HepG2 (cell line): ENCODE results near the gene EFHD2. TPM values are rescaled to one million over a fixed set of nuclear protein-coding genes. Genes with fewer than 3 reads are reported as not detected.

Experiments used
- ATAC-seq: fragments of 200-7000 bp; cut with Tn5 transposase; 3 replicates; pipeline ENCODE4 v1.9.1; 2020; ENCODE audit warnings: mild to moderate bottlenecking, moderate library complexity
- BruUV-seq: library from RNA; stranded (reverse); fragments of 400-500 nt; replicated peaks from 2 replicates; lab custom pipeline; 2021; lab: Mats Ljungman, UMichigan
- CTCF ChIA-PET: fragments of 300-600 bp; formaldehyde crosslinking; extraction: SDS; loops from one replicate; lab custom pipeline; 2021; ENCODE audit warnings: low total read pairs, inconsistent platforms, low intra/inter-chr PET ratio; lab: Yijun Ruan, JAX
- POLR2A ChIA-PET: fragments of 350-600 bp; sonication (Branson Sonifier 250); formaldehyde crosslinking; loops from one replicate; lab custom pipeline; 2020; ENCODE audit warnings: antibody characterized with exemption, inconsistent platforms; lab: Yijun Ruan, JAX
- DNase-seq: peaks from one replicate; pipeline ENCODE4 v3.0.0-alpha.2; 2015; ENCODE audit warnings: low spot score
- FAIRE-seq: peaks from 3 replicates; lab custom pipeline; 2011; peaks lifted over from hg19 to GRCh38; lab: Jason Lieb, UNC
- H2AFZ ChIP-seq: one replicate; pipeline ENCODE4 v1.6.1; 2011; ENCODE audit warnings: low read length, inconsistent platforms
- H3K27ac ChIP-seq: fragments of 300-600 bp; 3 replicates; pipeline ENCODE4 v1.8.0; 2011; ENCODE audit warnings: mixed run types, mild to moderate bottlenecking, mixed read lengths, low read length, inconsistent platforms; ENCODE audit not compliant: insufficient read depth; ENCODE audit errors: extremely low read length
- H3K27me3 ChIP-seq, 2 experiments: fragments of 200-600 bp in 1 of 2; 2 replicates in 1 of 2; 3 replicates in 1 of 2; pipeline versions ENCODE4 v1.6.0 to v1.8.0; 2011; ENCODE audit warnings: low read length in 2 of 2, mild to moderate bottlenecking in 2 of 2, moderate library complexity in 2 of 2, inconsistent platforms in 1 of 2; ENCODE audit not compliant: insufficient read depth in 2 of 2, control insufficient read depth in 1 of 2
- H3K36me3 ChIP-seq, 2 experiments: fragments of 200-600 bp in 1 of 2; replicated peaks in 1 of 2; 2 replicates in 1 of 2; 3 replicates in 1 of 2; pipeline versions ENCODE4 v1.5.1 to v1.8.0; 2011; ENCODE audit warnings: low read length in 2 of 2, inconsistent platforms in 1 of 2; ENCODE audit not compliant: insufficient read depth in 2 of 2, control insufficient read depth in 1 of 2
- H3K4me1 ChIP-seq: 2 replicates; pipeline ENCODE4 v1.5.1; 2012; ENCODE audit warnings: low read length, inconsistent platforms; ENCODE audit not compliant: insufficient read depth
- H3K4me2 ChIP-seq: 2 replicates; pipeline ENCODE4 v1.6.0; 2011; ENCODE audit warnings: low read depth, low read length, inconsistent platforms
- H3K4me3 ChIP-seq, 3 experiments: fragments of 200-600 bp in 1 of 3; sonication (generic), shearing (Covaris generic) in 1 of 3; replicated peaks in 1 of 3; 2 replicates each; pipeline ENCODE4 v1.5.1; 2011 to 2016; ENCODE audit warnings: low read length in 3 of 3, inconsistent platforms in 2 of 3, low read depth in 2 of 3, mild to moderate bottlenecking in 2 of 3, control low read depth in 1 of 3, mixed read lengths in 1 of 3; ENCODE audit not compliant: insufficient read depth in 1 of 3
- H3K79me2 ChIP-seq: one replicate; pipeline ENCODE4 v1.6.1; 2011; ENCODE audit warnings: low read length, inconsistent platforms; ENCODE audit not compliant: insufficient read depth
- H3K9ac ChIP-seq: 2 replicates; pipeline ENCODE4 v1.6.0; 2011; ENCODE audit warnings: mild to moderate bottlenecking, low read depth, low read length, inconsistent platforms; ENCODE audit not compliant: insufficient read depth
- H3K9me3 ChIP-seq: 2 replicates; pipeline ENCODE4 v1.5.1; 2012; ENCODE audit warnings: mild to moderate bottlenecking, low read length
- H4K20me1 ChIP-seq: 2 replicates; pipeline ENCODE4 v1.6.0; 2011; ENCODE audit warnings: inconsistent platforms, mild to moderate bottlenecking, low read length, moderate library complexity; ENCODE audit not compliant: insufficient read depth
- CBX5 ChIP-seq: sonication (generic); formaldehyde crosslinking; IDR thresholded peaks from 2 replicates; pipeline ENCODE4 v1.4.0; 2020; ENCODE audit warnings: missing genetic modification reagents, borderline replicate concordance
- CSRNP2 ChIP-seq: sonication (generic); formaldehyde crosslinking; conservative IDR thresholded peaks from 2 replicates; pipeline ENCODE4 v1.8.0; 2022; ENCODE audit warnings: low read depth, missing genetic modification reagents
- KLF6 ChIP-seq: IDR thresholded peaks from 2 replicates; pipeline ENCODE4 v1.8.0; 2016; ENCODE audit warnings: missing biosample characterization, missing genetic modification reagents
- MED13 ChIP-seq: sonication (generic); formaldehyde crosslinking; IDR thresholded peaks from 2 replicates; pipeline ENCODE4 v1.5.0; 2020; ENCODE audit warnings: missing genetic modification reagents
- MTERF4 ChIP-seq: sonication (generic); formaldehyde crosslinking; IDR thresholded peaks from 2 replicates; pipeline ENCODE4 v1.8.0; 2023; ENCODE audit warnings: mild to moderate bottlenecking, missing genetic modification reagents
- MZF1 ChIP-seq: sonication (generic); formaldehyde crosslinking; IDR thresholded peaks from 2 replicates; pipeline ENCODE4 v1.8.1; 2023; ENCODE audit warnings: mild to moderate bottlenecking, missing genetic modification reagents, borderline replicate concordance
- ONECUT2 ChIP-seq: sonication (generic); formaldehyde crosslinking; IDR thresholded peaks from 2 replicates; pipeline ENCODE4 v1.4.0; 2020; ENCODE audit warnings: missing genetic modification reagents
- SAP130 ChIP-seq: IDR thresholded peaks from 2 replicates; pipeline ENCODE4 v1.6.1; 2016; ENCODE audit warnings: low read depth
- U2AF1 ChIP-seq: fragments of 200-400 bp; formaldehyde crosslinking; optimal IDR thresholded peaks from 2 replicates; pipeline ENCODE3; 2017; ENCODE audit warnings: mild to moderate bottlenecking, low read depth, low read length
- ZBTB42 ChIP-seq: sonication (generic); formaldehyde crosslinking; IDR thresholded peaks from 2 replicates; pipeline ENCODE4 v1.5.0; 2020; ENCODE audit warnings: mild to moderate bottlenecking, missing genetic modification reagents
- ZBTB7B ChIP-seq: sonication (generic); formaldehyde crosslinking; IDR thresholded peaks from 2 replicates; pipeline ENCODE4 v1.4.0; 2020; ENCODE audit warnings: missing genetic modification reagents
- ZNF121 ChIP-seq: sonication (generic); formaldehyde crosslinking; IDR thresholded peaks from 2 replicates; pipeline ENCODE4 v1.5.0; 2020; ENCODE audit warnings: mild to moderate bottlenecking, missing genetic modification reagents
- ZNF296 ChIP-seq: sonication (generic); formaldehyde crosslinking; conservative IDR thresholded peaks from 2 replicates; pipeline ENCODE4 v1.5.0; 2020; ENCODE audit warnings: mild to moderate bottlenecking, missing genetic modification reagents
- ZNF552 ChIP-seq: sonication (generic); formaldehyde crosslinking; IDR thresholded peaks from 2 replicates; pipeline ENCODE4 v1.9.0; 2022; ENCODE audit warnings: missing genetic modification reagents, mild to moderate bottlenecking, borderline replicate concordance
- ZNF556 ChIP-seq: sonication (generic); formaldehyde crosslinking; IDR thresholded peaks from 2 replicates; pipeline ENCODE4 v1.4.0; 2020; ENCODE audit warnings: mild to moderate bottlenecking, missing genetic modification reagents, borderline replicate concordance
- ZNF766 ChIP-seq: sonication (generic); formaldehyde crosslinking; IDR thresholded peaks from 2 replicates; pipeline ENCODE4 v1.5.0; 2020; ENCODE audit warnings: missing genetic modification reagents, borderline replicate concordance
- WGBS: methylation state at CpG from one replicate; pipeline ENCODE4 v1.1.6; 2017; ENCODE audit warnings: low lambda C conversion rate; 5-methylcytosine and 5-hydroxymethylcytosine counted together
- in situ Hi-C: cut with HindIII; loops from 2 replicates; pipeline ENCODE4 v1.10.0; 2017; ENCODE audit warnings: low pct_unique_long_range_greater_than_20kb; ENCODE audit not compliant: extremely low pct_ligation_motif_present
- intact Hi-C: fragments of 100-400 bp; cut with micrococcal nuclease; formaldehyde crosslinking; loops from one replicate; pipeline ENCODE4 v1.10.0; 2022; ENCODE audit not compliant: unreplicated experiment
- polyA plus RNA-seq, 8 experiments: library from polyadenylated mRNA; depleted of rRNA in 3 of 8; stranded (reverse) in 7 of 8; unstranded in 1 of 8; fragments of >200 nt; fragmentation: Illumina TruSeq in 4 of 8; extraction: Trizol in 4 of 8; gene quantifications; 2 replicates each; pipeline versions ENCODE4 v1.2.1 to v1.2.3, GENCODE V29; 2011 to 2016; ENCODE audit warnings: low read depth in 4 of 8, missing spikeins in 1 of 8, mixed read lengths in 1 of 8; ENCODE audit not compliant: insufficient read depth in 1 of 8
- total RNA-seq, 5 experiments: library from RNA; depleted of rRNA; stranded (reverse); fragments of >200 nt; fragmentation: Illumina TruSeq; extraction: Trizol; gene quantifications; 2 replicates each; pipeline ENCODE4 v1.2.3, GENCODE V29; 2016; ENCODE audit warnings: low read depth in 1 of 5

EFHD2 gene
- total and polyA plus RNA-seq, 2 of the 13 experiments (the other 11 are each of a cell fraction or from before 2014, with no cell fraction given), result 9.4 to 12.7 TPM

GRCh38 chr1:15370268-15370667, 39.4 kb upstream of the EFHD2 start:
- Histone ChIP-seq H4K20me1 (no peaks in the 10 kb centered on the region), H3K9me3 (no peaks in the 10 kb centered on the region), H3K9ac (peak overlapping the region; percentile 34; the same call in 1 of the 2 replicates), H2AFZ (no peak overlapping the region), H3K27ac (peak overlapping the region; percentile 65)
- no peak for DNase-seq
- WGBS, result 40% methylated on average over 4 of the region's 4 CpGs
- no peak for TF ChIP-seq CBX5
- TF ChIP-seq ZNF556, result 0 out of 2 replicates have a peak, but pooled peaks have one; percentile 9
- TF ChIP-seq MZF1 (CRISPR knock-in tag), result peak; percentile 99
- TF ChIP-seq ZBTB42 (CRISPR knock-in tag), result 0 out of 2 replicates have a peak, but pooled peaks have one; percentile 14
- TF ChIP-seq U2AF1, result no peak
- TF ChIP-seq, all 625 proteins: peak for 3
- no peaks in the 10 kb centered on the region for H3K27me3 ChIP-seq
- FAIRE-seq, result no peak
- no peaks in the 10 kb centered on the region for H3K79me2 ChIP-seq
- peak overlapping the region; percentile 65 for H3K4me2 ChIP-seq
- peak overlapping the region in 1 of 3 experiments; percentile 45; a peak in 1 of 6 replicates for H3K4me3 ChIP-seq
- intact Hi-C loops, result loop anchor here (5.0 kb wide), 1 partner anchor 37 kb away; the partner anchor contains the start of gene EFHD2
- ChIA-PET POLR2A (interaction anchor here (0.6 kb wide), 1 partner anchor 51 kb away, joined by 3 read pairs; no protein-coding TSS in a partner anchor), CTCF (no interaction called here)
- peaks cover 76% of the 10 kb centered on the region for H3K4me1 ChIP-seq
- no peak for ATAC-seq
- H3K36me3 ChIP-seq, result no peaks in the 10 kb centered on the region
- BruUV-seq, result no TSS peak
- in situ Hi-C loops, result no loop called here

GRCh38 chr1:15370781-15371520, 38.7 kb upstream of the EFHD2 start:
- POLR2A ChIA-PET, result interaction anchor here (0.6 kb wide), 1 partner anchor 51 kb away, joined by 3 read pairs; no protein-coding TSS in a partner anchor
- intact Hi-C loops, result loop anchor here (5.0 kb wide), 1 partner anchor 36 kb away; the partner anchor contains the start of gene EFHD2
- TF ChIP-seq ONECUT2 (CRISPR knock-in tag) (peak; percentile 81), SAP130 (peak; percentile 77), ZBTB7B (CRISPR knock-in tag) (no peak), ZNF296 (CRISPR knock-in tag) (no peak), ZNF766 (CRISPR knock-in tag) (no peak), ZNF121 (no peak), MTERF4 (CRISPR knock-in tag) (0 out of 2 replicates have a peak, but pooled peaks have one; percentile 44), KLF6 (CRISPR knock-in tag) (no peak), MED13 (no peak), CSRNP2 (CRISPR knock-in tag) (no peak), ZNF552 (CRISPR knock-in tag) (0 out of 2 replicates have a peak, but pooled peaks have one; percentile 48)

More at GRCh38 chr1:15370781-15371520, 38.7 kb upstream of the EFHD2 start:
- no TSS peak for BruUV-seq
- H4K20me1 ChIP-seq, result no peaks in the 10 kb centered on the region
- in situ Hi-C loops, result no loop called here
- H3K9ac ChIP-seq, result peak overlapping the region; percentile 34
- H3K9me3 ChIP-seq, result no peaks in the 10 kb centered on the region
- H3K4me1 ChIP-seq, result peaks cover 69% of the 10 kb centered on the region
- ATAC-seq, result peak; percentile 79
- peak overlapping the region; percentile 65 for H3K4me2 ChIP-seq
- peak; percentile 30 for FAIRE-seq
- no peaks in the 10 kb centered on the region for H3K27me3 ChIP-seq
- no peaks in the 10 kb centered on the region for H3K36me3 ChIP-seq
- H3K4me3 ChIP-seq, result peak overlapping the region in 1 of 3 experiments; percentile 45; a peak in 2 of 6 replicates
- H2AFZ ChIP-seq, result no peak overlapping the region
- 4% methylated on average over 10 of the region's 16 CpGs for WGBS
- CTCF ChIA-PET, result no interaction called here
- H3K27ac ChIP-seq, result peak overlapping the region; percentile 65
- peak; percentile 61 for DNase-seq
- H3K79me2 ChIP-seq, result no peaks in the 10 kb centered on the region
